PFSK-1 (cell line): ENCODE data around the gene TTYH3.

ENCODE experiments used
- POLR2AphosphoS5 ChIP-seq: IDR thresholded peaks from 2 replicates; pipeline ENCODE4 v1.6.1; 2012; ENCODE audit warnings: low read depth, mild to moderate bottlenecking, control low read depth, low read length, moderate library complexity
- REST ChIP-seq, 2 experiments: IDR thresholded peaks; 2 replicates each; pipeline versions ENCODE4 v1.6.1 to v1.8.0; 2011 to 2012; ENCODE audit warnings: low read depth in 2 of 2, low read length in 2 of 2, control low read depth in 1 of 2, inconsistent platforms in 1 of 2, mild to moderate bottlenecking in 1 of 2, moderate library complexity in 1 of 2; ENCODE audit not compliant: insufficient read depth in 1 of 2
- SIN3A ChIP-seq: IDR thresholded peaks from 2 replicates; pipeline ENCODE4 v1.6.1; 2012; ENCODE audit warnings: mild to moderate bottlenecking, low read length, moderate library complexity, borderline replicate concordance; ENCODE audit not compliant: insufficient read depth
- TAF1 ChIP-seq: IDR thresholded peaks from 2 replicates; pipeline ENCODE4 v1.6.1; 2012; ENCODE audit warnings: low read length, control low read depth, borderline replicate concordance; ENCODE audit not compliant: insufficient read depth

GRCh38 chr7:2637505-2638223 lies 5.9 kb downstream of the TTYH3 start:
- no peak for TF ChIP-seq POLR2AphosphoS5
- TF ChIP-seq SIN3A: no peak
- TF ChIP-seq TAF1: no peak
- no peak for TF ChIP-seq REST (IDR thresholded peaks at IDR 0.05; ENCODE audit: insufficient read depth in 1 of 2, low read depth in 2 of 2, low read length in 2 of 2)
